CD4-positive, alpha-beta T cell treated with Interferon gamma for 1 hour (primary cell): ENCODE measurements around the gene TRERF1.
"Not testable (repeated sequence)": the region's sequence is repeated elsewhere in the genome, so short reads cannot be mapped to it uniquely, and the experiment has no call there.

Experiments
- DNase-seq: peaks from one replicate; pipeline ENCODE4 v3.0.0-alpha.2; 2020

TRERF1 gene

DNA sequence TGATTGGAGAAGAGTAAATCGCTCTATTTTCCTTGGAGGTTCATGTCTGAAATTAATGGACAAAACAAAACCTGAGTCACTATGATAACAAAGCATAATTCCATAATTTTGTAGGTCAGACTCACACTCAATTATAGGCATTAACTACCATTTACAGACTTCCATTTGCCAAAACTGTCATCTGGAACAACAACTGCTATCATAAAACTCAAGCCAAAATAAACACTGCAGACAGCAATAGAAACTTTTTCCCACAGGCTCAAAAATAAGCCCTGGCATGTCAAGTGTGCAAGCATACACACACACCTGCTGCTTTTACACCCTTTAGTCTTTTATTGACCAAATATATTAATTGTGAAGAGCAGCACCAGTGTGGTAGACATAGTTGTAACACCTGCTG is 241.2 kb downstream of the TRERF1 start:
- no peak for DNase-seq

DNA sequence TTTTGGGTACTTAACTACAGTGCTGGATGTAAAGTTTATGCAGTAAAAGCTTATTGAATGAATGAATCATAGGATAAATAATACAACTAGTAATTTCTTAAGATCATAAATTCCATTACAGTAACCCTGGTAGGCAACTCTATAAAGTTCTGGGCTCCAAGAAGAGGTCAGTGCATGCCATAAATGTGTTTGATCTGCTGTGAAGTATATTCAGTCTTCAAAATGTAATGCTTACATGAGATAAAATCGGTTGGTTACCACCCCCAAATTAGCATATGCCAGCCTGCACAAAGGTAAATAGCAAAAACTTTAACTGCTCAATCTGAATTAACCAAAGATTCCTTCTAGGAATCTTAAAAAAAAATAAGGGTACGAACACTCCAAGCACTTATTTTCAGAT is 244.2 kb downstream of the TRERF1 start:
- not testable (repeated sequence) for DNase-seq

DNA sequence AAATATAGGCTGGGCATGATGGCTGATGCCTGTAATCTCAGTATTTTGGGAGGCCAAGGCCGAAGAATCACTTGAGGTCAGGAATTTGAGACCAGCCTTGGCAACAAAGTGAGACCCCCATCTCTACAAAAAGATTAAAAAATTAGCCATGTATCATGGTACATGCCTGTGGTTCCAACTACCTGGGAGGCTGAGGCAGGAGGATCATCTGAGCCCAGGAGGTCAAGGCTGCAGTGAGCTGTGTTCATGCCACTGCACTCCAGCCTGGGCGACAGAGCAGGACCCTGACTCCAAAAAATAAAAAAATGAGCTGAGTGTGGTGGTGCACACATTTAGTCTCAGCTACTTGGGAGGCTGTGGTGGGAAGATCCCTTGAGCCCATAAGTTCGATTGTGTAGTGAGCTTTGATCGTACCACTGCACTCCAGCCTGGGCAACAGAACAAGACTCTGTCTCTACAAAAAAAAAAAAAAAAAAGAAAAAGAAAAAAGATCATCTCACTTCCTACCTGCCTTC is 246.9 kb downstream of the TRERF1 start:
- no peak for DNase-seq

DNA sequence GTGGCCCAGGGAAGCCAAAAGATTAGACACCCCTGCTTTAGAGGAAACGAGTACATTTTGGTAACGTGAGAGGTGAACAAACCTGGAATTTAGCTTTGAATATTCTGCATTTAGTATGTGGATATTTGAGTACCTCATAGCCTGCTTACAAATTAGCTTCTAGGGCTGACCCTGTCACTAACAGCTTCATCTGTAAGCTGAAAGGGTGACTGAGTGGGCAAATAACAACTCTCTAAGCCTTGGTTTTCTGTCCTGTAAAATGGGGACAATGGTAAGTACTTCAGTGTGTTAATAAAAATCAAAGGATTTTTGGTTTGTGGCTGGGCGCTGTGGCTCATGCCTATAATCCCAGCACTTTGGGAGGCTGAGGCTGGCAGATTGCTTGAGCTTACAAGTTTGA is 248.5 kb downstream of the TRERF1 start:
- DNase-seq = no peak

DNA sequence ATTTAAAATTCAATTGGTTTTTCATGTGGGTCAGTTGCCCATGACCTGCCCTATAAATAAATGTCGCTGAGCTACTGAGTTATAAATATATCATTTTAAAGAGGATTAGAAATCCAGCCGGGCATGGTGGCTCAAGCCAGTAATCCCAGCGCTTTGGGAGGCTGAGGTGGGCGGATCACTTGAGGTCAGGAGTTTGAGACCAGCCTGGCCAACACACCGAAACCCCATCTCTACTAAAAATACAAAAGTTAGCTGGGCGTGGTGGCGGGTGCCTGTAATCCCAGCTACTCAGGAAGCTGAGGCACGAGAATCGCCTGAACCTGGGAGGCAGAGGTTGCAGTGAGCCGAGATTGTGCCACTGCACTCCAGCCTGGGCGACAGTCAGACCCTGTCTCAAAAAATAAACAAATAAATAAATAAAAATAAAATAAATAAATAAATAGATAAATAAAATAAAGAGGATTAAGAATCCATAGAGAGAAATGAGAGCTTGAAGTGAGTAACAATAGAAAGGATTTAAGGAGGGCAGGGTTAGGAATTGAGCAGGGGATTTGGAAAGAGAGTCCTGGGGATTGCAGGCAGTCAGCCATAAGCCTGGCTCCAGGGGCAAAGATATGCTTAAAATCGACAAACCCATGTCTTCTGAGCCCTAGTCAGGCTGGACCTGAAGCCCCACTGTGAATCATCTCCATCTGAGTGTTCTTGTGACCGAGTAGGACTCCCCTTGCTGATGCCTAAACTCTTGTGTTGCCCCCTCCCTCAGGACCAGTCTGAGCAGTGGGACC is 249.4 kb downstream of the TRERF1 start:
- not testable (repeated sequence) for DNase-seq

DNA sequence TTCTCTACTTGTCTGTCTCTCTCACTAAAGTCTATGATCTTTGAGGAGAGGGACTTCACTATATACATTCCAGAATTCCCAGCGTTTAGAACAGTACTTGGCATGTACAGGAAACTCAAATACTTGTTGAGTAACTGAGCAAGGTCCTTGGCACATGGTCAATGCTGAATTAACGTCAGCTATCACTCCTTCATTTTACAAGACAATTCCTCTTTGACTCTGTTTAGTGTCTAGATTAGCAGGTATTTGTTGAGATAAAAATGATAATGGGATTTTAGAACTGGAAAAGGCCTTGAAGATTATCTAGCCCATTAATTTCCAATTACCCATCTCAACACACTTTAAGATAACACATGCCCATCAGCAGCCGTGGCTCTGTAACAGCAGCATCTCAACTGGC is 250.3 kb downstream of the TRERF1 start:
- no peak for DNase-seq

DNA sequence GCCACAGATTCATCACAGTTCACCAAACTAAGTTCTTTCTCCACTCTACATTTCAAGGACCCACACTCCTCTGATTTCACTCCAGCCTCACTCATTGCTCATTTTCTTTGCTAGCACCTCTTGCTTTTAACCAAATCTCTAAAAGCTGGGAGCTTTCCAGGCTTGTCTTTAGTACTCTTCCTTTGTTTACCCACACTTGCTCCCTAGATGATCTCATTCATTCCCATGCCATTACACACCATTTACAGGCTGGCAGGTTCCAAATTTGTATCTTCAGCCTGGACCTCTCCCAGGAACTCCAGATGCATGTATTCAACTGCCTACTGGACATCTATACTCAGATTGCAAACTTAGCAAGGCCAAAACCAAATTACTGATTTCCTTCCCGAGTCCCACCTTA is 251.7 kb downstream of the TRERF1 start:
- DNase-seq = no peak

DNA sequence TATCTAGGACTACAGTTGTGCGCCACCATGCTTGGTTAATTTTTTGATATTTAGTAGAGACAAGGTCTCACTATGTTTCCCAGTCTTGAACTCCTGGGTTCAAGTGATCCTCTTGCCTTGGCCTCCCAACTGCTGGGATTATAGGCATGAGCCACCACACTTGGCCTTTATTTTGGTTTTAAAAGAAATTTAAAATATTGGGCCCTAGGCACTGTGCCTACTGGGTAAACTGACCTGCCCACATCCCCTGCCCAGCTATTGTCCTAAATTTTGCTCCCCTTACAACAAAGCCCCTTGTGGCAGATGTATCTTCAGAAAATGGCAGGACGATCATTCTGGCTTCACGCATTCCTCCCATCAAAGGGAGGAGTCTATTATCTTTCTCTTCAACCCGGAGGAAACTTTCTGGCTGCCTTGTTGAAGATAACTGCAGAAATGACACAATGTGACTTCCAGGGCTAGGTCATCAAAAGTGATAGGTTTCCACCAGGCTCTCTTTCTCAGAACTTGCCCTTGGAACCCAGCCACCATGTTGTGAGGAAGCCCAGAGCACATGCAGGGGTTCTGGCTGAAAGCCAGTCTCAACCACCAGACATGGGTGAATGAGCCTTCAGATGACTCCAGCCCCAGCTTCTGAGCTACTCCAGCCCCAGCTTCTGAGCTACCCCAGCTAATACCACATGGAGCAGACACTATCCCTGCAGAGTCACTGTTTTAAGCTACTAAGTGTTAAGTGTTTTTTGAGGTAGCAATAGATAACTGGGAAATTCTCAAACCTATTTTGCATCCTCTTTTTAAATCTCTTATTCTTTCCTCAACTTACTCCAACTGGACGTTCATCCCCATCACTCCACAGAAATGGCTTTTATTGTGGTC is 252.4 kb downstream of the TRERF1 start:
- DNase-seq = no peak

DNA sequence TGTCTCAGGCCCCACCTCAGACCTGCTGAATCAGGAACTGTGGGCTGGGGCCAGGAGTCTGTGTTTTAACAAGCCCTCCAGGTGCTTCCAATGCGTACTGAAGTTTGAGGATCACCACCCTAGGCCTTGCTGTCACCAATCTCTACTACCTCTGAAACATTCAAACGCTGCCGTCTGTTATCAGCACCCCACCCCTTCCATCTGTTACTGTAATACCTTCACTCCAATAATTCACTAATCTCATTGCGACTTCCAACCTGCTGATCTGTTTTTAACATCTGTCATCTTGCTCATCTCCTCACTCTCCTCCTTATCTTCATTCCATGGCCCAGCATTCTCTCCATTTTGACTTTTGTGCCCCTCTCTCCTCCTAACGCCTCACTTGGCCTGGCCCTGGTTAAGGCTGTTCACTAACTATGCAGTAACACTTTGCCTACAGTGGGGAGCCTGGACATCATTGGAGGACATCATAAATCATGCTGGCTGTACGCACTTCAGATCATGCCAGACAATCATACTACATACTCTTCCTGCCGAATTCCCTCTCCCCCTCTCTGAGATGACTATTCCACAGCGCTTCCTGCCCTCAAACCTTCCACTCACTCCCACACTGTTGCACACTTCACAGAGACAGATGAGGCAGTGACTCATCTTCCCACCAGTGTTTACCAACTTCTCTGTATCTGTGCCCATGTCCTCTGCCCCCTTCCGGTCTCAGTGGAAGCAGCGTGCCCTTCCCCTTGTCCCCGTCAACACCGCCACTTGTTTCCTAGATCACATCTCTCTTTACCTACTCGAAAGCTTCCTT is 254.0 kb downstream of the TRERF1 start:
- DNase-seq = no peak

DNA sequence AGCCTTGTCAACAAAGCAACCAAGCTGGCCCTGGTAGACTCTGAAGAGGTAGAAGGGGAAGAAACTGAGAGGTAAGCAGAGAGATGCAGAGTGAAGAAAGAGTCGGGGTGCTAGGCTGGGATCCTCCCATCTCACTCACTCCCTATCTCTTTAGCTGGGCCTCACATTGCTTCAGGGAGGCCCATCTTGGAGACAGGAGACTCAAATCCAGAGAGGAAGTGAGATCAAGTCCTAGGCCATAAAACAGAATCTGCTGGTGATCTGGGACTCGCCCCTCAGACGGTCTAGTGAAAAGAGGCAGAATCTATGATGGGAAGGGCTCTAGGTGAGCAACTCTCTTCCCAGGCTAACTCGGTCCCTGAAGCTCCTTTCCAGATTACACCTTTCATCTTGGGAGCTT is 256.3 kb downstream of the TRERF1 start:
- DNase-seq = no peak

DNA sequence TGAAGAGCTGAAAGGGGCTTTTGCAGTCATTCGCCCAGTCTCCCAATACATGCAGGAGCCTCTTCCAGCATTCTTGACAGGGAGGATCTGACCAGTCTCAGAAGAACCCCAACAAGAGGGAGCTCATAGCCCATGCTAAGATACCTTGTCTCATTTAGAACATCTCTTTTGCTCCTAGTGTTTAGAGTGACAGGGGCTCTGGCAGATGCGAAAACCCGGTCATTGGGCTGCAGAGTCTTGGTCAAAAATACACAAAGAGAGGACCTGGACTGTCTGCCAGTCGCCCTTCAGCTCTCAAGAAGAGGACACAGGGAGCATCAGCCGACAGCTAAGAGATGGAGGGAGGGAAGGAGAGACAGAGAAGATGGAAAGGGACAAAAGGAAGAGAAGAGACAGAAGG is 257.7 kb downstream of the TRERF1 start:
- no peak for DNase-seq

DNA sequence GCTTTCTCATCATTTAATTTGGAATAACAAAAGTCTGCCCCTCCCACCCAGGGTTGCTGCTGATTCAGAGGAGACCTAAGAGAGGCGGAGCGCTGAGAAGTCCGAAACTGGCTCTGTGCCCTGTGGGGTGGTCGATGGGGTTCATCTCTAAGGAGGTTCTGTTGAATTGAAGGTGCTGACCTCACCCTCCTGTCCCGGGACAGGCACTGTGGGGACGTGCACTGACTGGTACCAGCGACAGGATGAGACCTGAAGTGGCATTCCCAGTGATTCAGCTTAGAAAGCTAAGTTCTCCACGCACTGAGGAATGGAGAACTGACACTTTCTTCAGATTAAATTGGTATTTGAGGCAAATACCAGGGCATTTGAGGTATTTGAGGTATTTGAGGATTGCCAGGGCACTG is 258.2 kb downstream of the TRERF1 start:
- no peak for DNase-seq

DNA sequence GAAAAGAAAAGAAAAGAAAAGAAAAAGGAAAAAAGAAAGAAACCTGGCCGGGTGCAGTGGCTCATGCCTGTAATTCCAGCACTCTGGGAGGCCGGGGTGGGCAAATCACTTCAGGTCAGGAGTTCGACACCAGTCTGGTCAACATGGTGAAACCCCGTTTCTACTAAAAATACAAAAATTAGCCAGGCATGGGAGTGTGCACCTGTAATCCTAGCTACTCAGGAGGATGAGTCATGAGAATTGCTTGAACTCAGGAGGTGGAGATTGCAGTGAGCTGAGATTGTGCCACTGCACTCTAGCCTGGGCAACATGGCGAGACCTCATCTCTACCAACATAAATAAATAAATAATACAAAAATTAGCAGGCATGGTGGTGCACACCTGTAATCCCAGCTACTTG is 259.3 kb downstream of the TRERF1 start:
- not testable (repeated sequence) for DNase-seq

DNA sequence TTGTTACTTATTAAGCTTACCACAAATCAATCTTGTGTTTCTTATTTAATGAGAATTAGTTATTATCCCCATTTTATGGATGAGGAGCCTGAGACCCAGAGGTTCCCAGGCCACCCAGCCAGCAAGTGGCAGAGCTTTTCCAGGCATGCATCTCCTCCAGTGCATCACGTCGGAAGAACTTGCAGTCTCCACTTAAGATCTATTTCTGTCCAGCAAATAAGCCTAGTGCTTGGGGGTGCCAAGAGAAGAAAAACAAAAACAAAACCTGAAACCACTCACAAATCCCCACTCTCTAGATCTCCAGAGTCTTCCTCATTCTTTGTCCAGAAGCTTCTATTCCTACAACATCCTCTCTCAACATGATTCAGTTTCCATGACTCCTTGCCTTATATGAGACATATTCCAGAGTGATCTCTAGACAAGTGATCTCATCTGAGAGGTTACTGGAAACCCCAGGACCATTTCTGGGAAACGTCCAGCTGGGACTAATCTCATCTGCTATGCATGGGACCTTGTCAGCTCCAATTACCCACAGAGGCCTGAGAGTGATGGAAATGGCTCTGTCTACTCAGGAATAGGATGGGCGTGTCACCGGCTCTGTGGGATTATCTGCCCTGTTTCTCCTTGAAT is 261.1 kb downstream of the TRERF1 start:
- DNase-seq = no peak

DNA sequence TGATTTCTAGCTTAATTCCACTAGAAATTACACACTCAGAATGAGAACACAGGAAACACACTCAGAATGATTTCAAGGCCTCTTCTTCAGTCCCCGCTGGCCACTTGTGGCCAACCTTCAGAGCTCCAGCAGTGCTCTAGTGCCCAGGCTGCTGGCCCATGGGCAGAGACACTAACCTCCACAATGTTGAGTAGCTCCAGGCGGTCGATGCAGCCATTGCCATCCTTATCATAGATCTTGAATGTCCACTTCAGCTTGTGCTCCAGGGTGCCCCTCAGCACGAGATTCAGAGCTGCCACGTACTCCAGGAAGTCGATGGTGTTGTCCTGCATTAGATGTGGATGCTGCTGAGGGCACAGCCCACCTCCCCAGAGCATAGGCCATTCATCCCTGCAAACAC is 263.3 kb downstream of the TRERF1 start:
- DNase-seq = no peak

DNA sequence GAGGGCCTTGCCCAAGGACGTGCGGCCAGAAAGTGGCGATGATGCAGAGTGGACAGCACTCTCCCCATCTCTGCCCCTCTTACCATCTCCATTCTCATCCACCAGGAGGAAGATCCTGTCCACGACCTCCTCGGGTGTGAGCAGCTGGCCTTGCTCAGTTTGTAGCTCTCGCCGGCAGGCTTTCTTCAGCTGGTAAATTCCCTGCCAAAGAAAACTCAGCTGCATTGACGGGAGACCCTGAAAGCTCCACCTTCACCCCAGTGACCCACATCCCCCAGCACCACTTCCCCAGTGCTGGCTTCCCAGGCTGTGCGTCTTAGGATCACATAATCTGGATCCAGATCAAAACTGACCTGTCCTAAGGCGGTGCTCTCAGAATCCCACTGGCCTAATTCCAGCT is 266.1 kb downstream of the TRERF1 start:
- no peak for DNase-seq

DNA sequence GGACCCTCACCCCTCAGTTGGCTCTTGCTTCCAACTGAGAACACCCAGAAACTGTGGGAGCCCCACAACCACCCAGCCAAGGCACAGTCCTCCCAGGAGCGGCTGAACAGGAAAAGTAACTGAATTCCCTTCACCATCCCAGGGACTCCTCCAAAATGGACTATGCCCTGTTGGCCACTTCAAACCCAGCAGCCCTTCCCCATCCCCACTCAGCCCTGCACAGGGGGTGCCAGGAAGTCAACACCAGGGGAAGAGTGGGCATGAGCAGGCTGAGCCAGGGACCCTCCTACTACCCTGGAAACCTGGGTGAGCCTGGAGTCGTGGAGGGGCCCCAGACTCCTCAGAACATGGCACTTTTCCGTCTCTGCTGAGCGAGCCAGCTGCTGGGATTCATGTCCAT is 267.3 kb downstream of the TRERF1 start:
- DNase-seq = no peak

DNA sequence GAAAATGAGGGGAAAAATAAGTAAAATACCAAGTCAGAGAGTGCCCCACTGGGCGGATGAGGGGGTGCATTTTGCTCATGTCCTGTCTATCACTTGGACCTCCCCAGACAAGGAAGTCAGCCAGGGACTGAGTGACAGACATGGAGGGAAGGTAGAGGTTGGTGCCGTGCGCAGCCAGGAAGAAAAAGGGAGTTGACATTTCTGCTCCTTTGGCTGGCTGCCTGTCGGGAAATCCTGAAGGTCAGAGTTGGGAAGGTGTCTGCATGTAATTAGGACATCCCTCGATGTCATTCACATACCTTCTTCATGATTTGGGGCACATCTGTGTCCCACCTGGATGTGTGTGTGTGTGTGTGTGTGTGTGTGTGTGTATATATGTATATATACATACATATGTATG is 269.6 kb downstream of the TRERF1 start:
- DNase-seq = no peak

DNA sequence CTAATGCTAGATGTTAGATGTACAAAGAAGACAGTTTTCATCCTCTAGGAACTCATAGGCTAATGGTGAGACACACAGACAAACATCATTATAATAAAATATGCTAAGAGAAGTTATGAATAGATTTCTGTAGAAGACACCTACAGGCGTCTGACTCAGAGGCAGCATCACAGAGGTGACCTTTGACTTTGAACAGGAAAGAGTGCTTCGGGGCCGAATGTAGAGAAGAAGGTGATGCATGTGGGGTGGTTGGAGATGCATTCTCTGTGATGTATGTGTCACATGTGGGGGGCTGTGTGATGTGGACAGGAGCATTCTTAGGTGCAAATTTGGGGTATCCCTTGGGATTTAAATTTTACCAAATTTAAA is 271.8 kb downstream of the TRERF1 start:
- no peak for DNase-seq

DNA sequence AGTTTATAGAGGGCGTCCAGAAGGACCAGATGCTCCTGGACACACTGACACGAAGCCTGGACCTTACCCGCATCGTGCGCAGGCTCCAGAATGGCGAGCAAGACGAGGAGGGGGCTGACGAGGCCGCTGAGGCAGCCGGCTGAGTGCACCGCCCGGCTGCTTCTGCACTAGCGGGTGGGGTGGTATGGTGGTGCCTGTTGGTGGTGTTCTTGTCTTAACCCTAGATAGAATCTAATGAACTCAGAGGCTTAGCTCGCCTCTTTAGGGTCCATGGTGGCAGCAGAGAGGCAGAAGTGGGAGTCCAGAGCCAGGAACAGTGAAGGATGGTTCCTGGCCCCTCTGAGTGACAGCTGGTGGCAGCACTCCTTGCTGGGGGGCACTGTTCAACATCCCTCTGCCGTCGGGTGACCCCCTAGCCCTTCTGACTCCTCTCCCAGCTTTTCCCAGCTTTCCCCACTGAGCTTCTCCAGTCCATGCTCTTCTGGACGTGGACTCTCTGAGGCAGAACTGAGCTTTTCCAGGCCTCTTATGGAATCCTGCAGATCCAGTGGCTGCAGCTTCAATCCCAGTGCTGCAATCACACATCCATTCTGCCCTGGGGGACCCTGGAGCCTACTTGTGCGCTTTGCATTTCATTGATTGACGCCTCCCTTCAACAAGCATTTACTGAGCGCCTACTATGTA is 272.3 kb downstream of the TRERF1 start:
- no peak for DNase-seq

DNA sequence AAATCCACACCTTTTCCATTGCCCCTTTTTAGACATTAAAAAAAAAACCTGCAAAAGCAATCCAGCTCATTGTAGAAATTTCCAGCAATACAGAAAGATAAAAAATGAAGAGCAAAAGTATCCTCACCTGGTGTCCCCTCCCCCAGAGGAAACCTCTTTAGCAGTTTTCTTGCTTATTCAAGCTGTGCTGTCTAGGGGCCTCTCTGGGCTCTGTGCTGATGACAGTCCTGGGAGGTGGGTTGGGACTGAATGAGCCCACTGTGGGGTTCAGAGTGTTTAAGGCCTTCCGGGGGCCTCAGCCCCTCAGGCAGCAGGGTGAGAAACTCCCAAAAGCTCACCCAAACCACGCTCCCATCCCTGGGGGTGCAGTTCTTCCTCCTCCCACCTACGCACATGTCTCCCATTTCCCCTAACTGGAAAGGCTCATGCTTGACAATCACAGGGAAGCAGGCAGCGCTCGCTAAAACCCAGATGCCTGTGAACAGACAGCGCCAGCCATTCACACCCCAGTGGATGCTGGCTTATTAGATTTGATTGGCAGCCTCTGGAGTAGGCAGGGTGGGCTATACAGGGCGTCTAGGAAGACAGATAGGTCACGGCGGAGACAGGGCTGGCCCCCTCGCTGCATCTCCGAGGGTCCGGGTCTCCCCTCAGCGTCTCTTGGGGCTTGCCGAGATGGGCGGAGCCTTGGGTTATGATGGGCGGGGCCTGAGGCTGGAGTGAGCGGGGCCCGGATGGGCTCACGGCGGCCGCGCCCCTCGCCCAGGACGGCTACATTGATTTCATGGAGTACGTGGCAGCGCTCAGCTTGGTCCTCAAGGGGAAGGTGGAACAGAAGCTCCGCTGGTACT is 274.0 kb downstream of the TRERF1 start:
- DNase-seq = no peak
